Measurements from ENCODE around the gene PDZD4.
A peak's percentile ranks its signal among the peaks of the same experiment; 100 is the strongest.

Gene PDZD4

DNA sequence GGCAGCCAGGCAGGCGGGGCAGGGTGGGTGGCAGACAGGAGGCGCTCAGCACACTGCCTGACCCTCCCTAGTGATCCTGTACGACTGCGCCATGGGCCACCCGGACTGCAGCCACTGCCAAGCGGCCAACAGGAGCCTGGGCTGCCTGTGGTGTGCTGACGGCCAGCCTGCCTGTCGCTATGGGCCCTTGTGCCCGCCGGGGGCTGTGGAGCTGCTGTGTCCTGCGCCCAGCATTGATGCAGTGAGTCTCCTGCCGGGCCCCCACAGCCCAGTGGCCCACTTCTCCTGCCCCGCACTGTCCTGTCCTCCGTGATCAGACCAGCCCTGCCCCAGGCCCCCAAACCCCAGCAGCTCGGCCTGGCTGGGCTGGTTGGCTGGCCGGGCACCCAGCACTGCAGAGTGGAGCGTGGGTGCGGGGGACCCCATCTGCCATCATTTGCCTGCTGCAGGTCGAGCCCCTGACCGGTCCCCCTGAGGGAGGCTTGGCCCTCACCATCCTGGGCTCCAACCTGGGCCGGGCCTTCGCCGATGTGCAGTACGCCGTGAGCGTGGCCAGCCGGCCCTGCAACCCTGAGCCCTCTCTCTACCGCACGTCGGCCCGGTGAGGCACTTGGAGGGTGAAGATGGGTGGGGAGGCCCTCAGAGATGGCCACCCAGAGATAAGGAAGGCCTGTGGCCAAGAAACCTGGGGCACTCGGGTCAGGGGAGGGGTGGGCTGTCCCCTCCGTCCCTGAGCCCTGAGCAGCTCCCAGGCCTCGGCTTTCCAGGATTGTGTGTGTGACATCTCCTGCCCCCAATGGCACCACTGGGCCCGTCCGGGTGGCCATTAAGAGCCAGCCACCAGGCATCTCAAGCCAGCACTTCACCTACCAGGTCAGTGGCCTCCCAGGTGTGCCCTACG, 58.7 kb downstream of the PDZD4 start:
- DNase-seq (ENCODE audit: low read depth in 3 of 3), result no peak

- DNase-seq (ENCODE audit: low read depth in 3 of 3), result no peak
Measured at GRCh38 chrX:153770601-153771414, 59.5 kb downstream of the PDZD4 start.

- no peak for DNase-seq (ENCODE audit: low read depth in 3 of 3)
Measured at GRCh38 chrX:153769865-153770600, 60.3 kb downstream of the PDZD4 start.

GRCh38 chrX:153769158-153769864, 61.0 kb downstream of the PDZD4 start:
- DNase-seq (ENCODE audit: low read depth in 3 of 3), result no peak

- no peak for DNase-seq (ENCODE audit: low read depth in 3 of 3)
Measured at GRCh38 chrX:153768311-153769157, 61.8 kb downstream of the PDZD4 start.

- DNase-seq (ENCODE audit: low read depth in 3 of 3), result no peak
Measured at GRCh38 chrX:153767674-153768055, 62.7 kb downstream of the PDZD4 start.

DNA sequence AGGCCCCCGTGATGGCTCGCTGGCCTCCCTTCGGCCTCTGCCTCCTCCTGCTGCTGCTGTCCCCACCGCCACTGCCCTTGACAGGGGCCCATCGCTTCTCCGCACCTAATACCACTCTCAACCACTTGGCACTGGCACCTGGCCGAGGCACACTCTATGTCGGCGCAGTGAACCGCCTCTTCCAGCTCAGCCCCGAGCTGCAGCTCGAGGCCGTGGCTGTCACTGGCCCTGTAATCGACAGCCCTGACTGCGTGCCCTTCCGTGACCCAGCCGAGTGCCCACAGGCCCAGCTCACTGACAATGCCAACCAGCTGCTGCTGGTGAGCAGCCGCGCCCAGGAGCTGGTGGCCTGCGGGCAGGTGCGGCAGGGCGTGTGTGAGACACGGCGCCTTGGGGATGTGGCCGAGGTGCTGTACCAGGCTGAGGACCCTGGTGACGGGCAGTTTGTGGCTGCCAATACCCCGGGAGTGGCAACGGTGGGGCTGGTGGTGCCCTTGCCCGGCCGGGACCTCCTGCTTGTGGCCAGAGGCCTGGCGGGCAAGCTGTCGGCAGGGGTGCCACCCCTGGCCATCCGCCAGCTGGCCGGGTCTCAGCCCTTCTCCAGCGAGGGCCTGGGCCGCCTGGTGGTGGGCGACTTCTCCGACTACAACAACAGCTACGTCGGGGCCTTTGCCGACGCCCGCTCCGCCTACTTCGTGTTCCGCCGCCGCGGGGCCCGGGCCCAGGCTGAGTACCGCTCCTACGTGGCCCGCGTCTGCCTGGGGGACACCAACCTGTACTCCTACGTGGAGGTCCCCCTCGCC, 63.3 kb downstream of the PDZD4 start:
- DNase-seq (ENCODE audit: low read depth in 3 of 3), result no peak

GRCh38 chrX:153766098-153766817, 64.1 kb downstream of the PDZD4 start:
- DNase-seq (ENCODE audit: low read depth in 3 of 3), result no peak

- DNase-seq (ENCODE audit: low read depth in 3 of 3), result no peak
Measured at GRCh38 chrX:153765138-153766079, 64.9 kb downstream of the PDZD4 start.

- DNase-seq (ENCODE audit: low read depth in 3 of 3), result no peak
Measured at GRCh38 chrX:153764786-153765137, 65.6 kb downstream of the PDZD4 start.

DNA sequence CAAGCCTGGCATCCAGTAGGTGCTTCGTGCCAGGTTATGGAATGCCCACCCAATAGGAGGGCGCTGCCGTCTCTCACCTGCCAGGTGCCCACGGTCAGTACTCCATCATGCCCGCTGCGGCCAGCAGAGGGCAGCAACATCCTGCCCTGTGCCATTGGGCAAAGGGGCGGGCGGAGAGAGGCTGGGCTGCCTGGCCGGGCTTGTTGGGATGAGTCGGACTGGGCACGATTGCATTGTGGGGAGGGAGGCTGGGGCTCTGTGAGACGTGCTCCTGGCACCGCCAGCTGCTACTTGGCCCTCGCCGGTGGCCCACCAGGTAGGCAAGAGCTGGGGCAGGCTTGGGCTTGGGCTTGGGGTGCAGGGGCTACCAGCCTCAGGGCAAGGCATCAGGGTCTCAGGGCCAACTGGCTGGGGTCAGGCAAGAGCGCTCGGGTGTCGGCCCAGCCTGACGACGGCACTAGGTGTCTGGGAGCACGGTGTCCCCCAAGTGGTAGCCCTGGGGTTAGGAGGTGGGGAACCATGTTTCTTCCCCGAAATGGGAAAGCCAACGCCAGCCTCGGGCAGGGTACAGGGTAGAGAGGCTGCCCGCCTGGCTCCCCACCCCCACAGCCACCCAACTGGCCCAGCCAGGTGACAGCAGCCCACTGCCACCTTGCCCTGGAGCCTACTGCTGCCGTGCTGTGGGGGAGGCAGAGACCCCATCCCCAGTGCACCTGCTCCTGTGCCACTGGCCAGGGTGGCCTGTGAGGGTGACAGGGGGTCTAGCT, 66.2 kb downstream of the PDZD4 start, which contains the start of gene PLXNB3:
TSS of gene PLXNB3 (plus strand) at position 261 of the 767 bp plus-strand sequence. CDS start 1,287 bp downstream, outside the sequence.
- DNase-seq (ENCODE audit: low read depth in 3 of 3), result peak; percentile 52 to 56 (median 52)

DNA sequence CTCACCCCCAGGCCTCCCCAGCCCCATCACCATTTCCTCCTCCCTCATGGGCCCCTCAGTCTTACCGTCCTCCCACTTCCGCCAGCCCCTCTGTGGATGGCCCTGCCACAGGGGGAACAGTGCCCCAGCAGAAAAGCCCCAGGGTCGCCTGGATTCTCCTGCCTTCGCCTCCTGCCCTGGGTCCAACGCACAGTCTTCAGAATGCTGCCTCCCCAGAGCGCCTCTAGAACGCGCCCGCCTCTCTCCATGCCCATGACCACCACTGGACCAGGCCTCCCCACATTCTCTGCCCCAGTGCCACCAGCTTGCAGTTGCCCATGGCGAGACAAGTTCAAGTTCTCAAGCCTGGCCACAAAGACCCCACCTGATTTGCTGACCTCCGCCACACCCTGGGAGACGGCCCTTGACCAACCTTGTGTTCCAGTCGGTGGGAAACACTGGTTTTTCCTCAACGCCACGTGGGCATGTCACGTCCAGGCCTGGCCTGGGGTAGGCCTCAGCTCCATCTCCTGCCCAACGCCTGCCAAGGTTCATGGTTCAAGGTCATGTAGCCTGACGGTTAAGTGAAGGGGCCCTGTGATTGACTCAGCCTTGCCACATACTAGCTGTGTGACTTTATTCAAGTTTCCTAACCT, 66.9 kb downstream of the PDZD4 start:
- no peak for DNase-seq (ENCODE audit: low read depth in 3 of 3)

DNA sequence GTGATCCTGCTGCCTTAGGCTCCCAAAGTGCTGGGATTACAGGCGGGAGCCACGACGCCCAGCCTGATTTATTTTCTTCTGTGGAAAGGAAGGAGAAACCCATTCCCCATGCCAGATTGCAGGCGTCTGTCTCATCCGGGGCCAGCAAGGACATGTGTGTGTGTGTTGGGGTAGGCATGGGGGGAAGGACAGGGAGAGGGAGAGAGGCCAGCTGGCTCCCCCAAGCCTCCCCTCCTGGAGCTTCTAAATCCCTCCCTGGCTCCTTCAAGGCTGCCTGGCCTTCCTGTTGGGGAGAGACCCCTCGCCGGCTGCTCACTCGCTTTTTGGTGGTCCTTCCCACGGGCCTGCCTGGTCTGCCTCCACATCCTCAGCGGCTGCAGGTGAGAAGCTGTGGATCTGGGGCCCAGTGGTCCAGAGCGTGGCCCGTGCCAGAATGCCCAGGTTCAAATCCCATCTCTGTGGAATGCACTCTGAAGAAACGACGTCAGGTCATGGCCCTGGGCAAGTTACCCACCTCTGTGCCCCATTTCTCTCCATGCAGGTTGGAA, 67.6 kb downstream of the PDZD4 start:
- DNase-seq (ENCODE audit: low read depth in 3 of 3), result no peak

GRCh38 chrX:153761863-153762262, 68.5 kb downstream of the PDZD4 start:
- no peak for DNase-seq (ENCODE audit: low read depth in 3 of 3)

GRCh38 chrX:153755136-153755535, 75.2 kb downstream of the PDZD4 start:
- no peak for DNase-seq (ENCODE audit: low read depth in 3 of 3)

All from stimulated activated CD4-positive, alpha-beta T cell treated with anti-CD3 and anti-CD28 coated beads, TNF-alpha, amount 100 ng/mL, for 4 hours (primary cell).